B cell (primary cell): ENCODE results near the gene OR1L1. TPM values are rescaled to one million over a fixed set of nuclear protein-coding genes. Genes with fewer than 3 reads are reported as not detected.

ENCODE experiments used
- ATAC-seq: fragments of 200-7000 bp; cut with Tn5 transposase; one replicate; pipeline ENCODE4 v1.10.0; 2021; ENCODE audit warnings: low read depth, mild to moderate bottlenecking, moderate number of reproducible peaks, moderate library complexity
- CTCF ChIA-PET: fragments of 350-600 bp; sonication (Branson Sonifier 250); formaldehyde crosslinking; loops from one replicate; lab custom pipeline; 2021; ENCODE audit warnings: antibody characterized with exemption, inconsistent platforms; lab: Charles Lee
- POLR2A ChIA-PET: fragments of 350-600 bp; sonication (Branson Sonifier 250); formaldehyde crosslinking; loops from one replicate; lab custom pipeline; 2021; ENCODE audit warnings: antibody characterized with exemption; lab: Charles Lee
- DNase-seq: peaks from one replicate; pipeline ENCODE4 v3.0.0; 2013
- H2AFZ ChIP-seq: 2 replicates; pipeline ENCODE4 v1.6.1; 2012; ENCODE audit warnings: mild to moderate bottlenecking, low read depth, low read length; ENCODE audit not compliant: insufficient read depth, poor library complexity, severe bottlenecking
- H3K27ac ChIP-seq, 2 donors: 1 replicate in 1 of 2; 2 replicates in 1 of 2; pipeline ENCODE4 v1.5.1; 2012 to 2013; ENCODE audit warnings: low read length in 2 of 2, mild to moderate bottlenecking in 2 of 2, moderate library complexity in 1 of 2
- H3K27me3 ChIP-seq, 4 experiments: fragments of 200-600 bp in 1 of 4; sonication (generic) in 1 of 4; replicated peaks in 1 of 4; 1 replicate in 2 of 4; 2 replicates in 2 of 4; pipeline versions ENCODE4 v1.6.1 to v1.7.0; 2013 to 2016; ENCODE audit warnings: low read length in 3 of 4, mild to moderate bottlenecking in 2 of 4, mixed read lengths in 1 of 4, moderate library complexity in 1 of 4; ENCODE audit not compliant: insufficient read depth in 4 of 4, control insufficient read depth in 3 of 4; ENCODE audit errors: control extremely low read depth in 1 of 4
- H3K36me3 ChIP-seq, 2 experiments: replicated peaks in 1 of 2; 1 replicate in 1 of 2; 2 replicates in 1 of 2; pipeline versions ENCODE4 v1.6.1 to v1.7.1; 2013; ENCODE audit warnings: low read length in 1 of 2; ENCODE audit not compliant: insufficient read depth in 2 of 2, control insufficient read depth in 1 of 2; ENCODE audit errors: control extremely low read depth in 1 of 2, extremely low read depth in 1 of 2
- H3K4me1 ChIP-seq, 2 donors: fragments of 200-600 bp in 1 of 2; sonication (generic) in 1 of 2; 1 replicate in 1 of 2; 2 replicates in 1 of 2; pipeline versions ENCODE4 v1.5.1 to v1.6.1; 2013 to 2017; ENCODE audit warnings: low read length in 2 of 2; ENCODE audit not compliant: control insufficient read depth in 2 of 2, insufficient read depth in 2 of 2
- H3K4me2 ChIP-seq: replicated peaks from 2 replicates; pipeline ENCODE3; 2012; ENCODE audit warnings: mild to moderate bottlenecking, low read depth, low read length; ENCODE audit not compliant: poor library complexity, severe bottlenecking
- H3K4me3 ChIP-seq, 5 experiments: fragments of 200-600 bp in 1 of 5; sonication (generic) in 1 of 5; 1 replicate in 3 of 5; 2 replicates in 2 of 5; pipeline versions ENCODE4 v1.5.1 to v1.7.0; 2011 to 2016; ENCODE audit warnings: low read length in 4 of 5, mild to moderate bottlenecking in 4 of 5, low read depth in 2 of 5, control low read depth in 1 of 5, moderate library complexity in 1 of 5; ENCODE audit not compliant: insufficient read depth in 1 of 5; ENCODE audit errors: control extremely low read depth in 1 of 5, extremely low read depth in 1 of 5
- H3K79me2 ChIP-seq: fragments of 200-600 bp; sonication (generic); one replicate; pipeline ENCODE4 v1.6.0; 2016; ENCODE audit warnings: low read length; ENCODE audit not compliant: control insufficient read depth, insufficient read depth
- H3K9ac ChIP-seq: fragments of 200-600 bp; sonication (generic); 2 replicates; pipeline ENCODE4 v1.6.1; 2017; ENCODE audit warnings: mild to moderate bottlenecking, low read length, moderate library complexity
- H3K9me3 ChIP-seq, 3 donors: one replicate each; pipeline versions ENCODE4 v1.6.1 to v1.7.1; 2013; ENCODE audit warnings: low read length in 2 of 3; ENCODE audit not compliant: control insufficient read depth in 2 of 3, insufficient read depth in 1 of 3; ENCODE audit errors: control extremely low read depth in 1 of 3
- H4K20me1 ChIP-seq: 2 replicates; pipeline ENCODE4 v1.6.0; 2012; ENCODE audit warnings: mild to moderate bottlenecking, low read length; ENCODE audit not compliant: insufficient read depth, control insufficient read depth, poor library complexity, severe bottlenecking
- H3K27ac Mint-ChIP-seq: one replicate; pipeline ENCODE4 v1.8.0; 2021; ENCODE audit warnings: mixed read lengths
- H3K27me3 Mint-ChIP-seq: one replicate; pipeline ENCODE4 v1.8.0; 2021; ENCODE audit warnings: mixed read lengths
- H3K4me1 Mint-ChIP-seq: one replicate; pipeline ENCODE4 v1.8.0; 2021; ENCODE audit warnings: mixed read lengths
- H3K4me3 Mint-ChIP-seq: one replicate; pipeline ENCODE4 v1.8.0; 2021; ENCODE audit warnings: mixed read lengths
- H3K9me3 Mint-ChIP-seq: one replicate; pipeline ENCODE4 v1.8.0; 2022; ENCODE audit warnings: mixed read lengths; ENCODE audit not compliant: insufficient read depth
- EZH2 ChIP-seq: IDR thresholded peaks from 2 replicates; pipeline ENCODE4 v1.6.1; 2012; ENCODE audit warnings: borderline replicate concordance, low read depth, mild to moderate bottlenecking, moderate library complexity, low read length; ENCODE audit not compliant: insufficient read depth, poor library complexity, severe bottlenecking
- WGBS: methylation state at CpG from one replicate; pipeline ENCODE4 v1.1.5; 2013; ENCODE audit warnings: missing lambda C conversion rate; ENCODE audit not compliant: insufficient coverage; 5-methylcytosine and 5-hydroxymethylcytosine counted together
- intact Hi-C: fragments of 100-400 bp; cut with micrococcal nuclease; formaldehyde crosslinking; loops from one replicate; pipeline ENCODE4 v1.10.0; 2022
- polyA plus RNA-seq: library from polyadenylated mRNA; depleted of rRNA; stranded (reverse); fragments of >200 nt; gene quantifications from 2 replicates; pipeline ENCODE4 v1.2.3, GENCODE V29; 2012
- total RNA-seq, 2 donors: library from RNA; stranded (reverse); fragments of 120-200 nt in 1 of 2; gene quantifications; 1 replicate in 1 of 2; 2 replicates in 1 of 2; pipeline versions ENCODE4 v1.2.3 to v1.2.4, GENCODE V29; 2013 to 2022
- TF ChIP-seq, protein P1 (sequence below): fragments of 200-600 bp; IDR thresholded peaks from one replicate; pipeline ENCODE4 v1.8.0; 2022; ENCODE audit warnings: antibody characterized with exemption, mild to moderate bottlenecking

OR1L1 gene
- total and polyA plus RNA-seq, 2 donors (not counting 1 experiment from before 2014, with no cell fraction given): not detected

DNA sequence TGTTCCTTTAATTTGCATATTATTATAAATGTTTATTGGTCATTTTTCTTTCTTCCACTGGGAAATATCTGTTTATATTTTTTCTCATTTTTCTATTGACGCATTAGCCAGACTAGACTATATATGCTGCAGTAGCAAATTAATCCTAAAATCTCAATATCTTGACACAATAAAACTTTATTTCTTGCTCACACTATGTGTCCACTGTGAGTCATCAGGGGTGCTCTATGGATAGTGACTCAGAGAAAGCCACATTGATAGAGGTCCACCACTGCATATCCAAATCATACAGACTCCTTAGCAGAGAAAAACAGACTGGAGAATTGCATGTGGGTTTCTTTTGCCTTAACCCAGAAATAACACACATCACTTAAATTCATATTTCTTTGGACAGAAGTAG, 34.2 kb downstream of the OR1L1 start:
- H3K9ac ChIP-seq: no peak overlapping the region
- CTCF ChIA-PET: no interaction called here
- no peaks in the 10 kb centered on the region for H3K27me3 ChIP-seq
- intact Hi-C loops: no loop called here
- H3K27me3 Mint-ChIP-seq: peaks cover under 1% of the 10 kb centered on the region
- no peaks in the 10 kb centered on the region for H3K9me3 ChIP-seq
- no CpG with 5 or more reads among the region's 1 CpG for WGBS
- DNase-seq: no peak
- no peak overlapping the region for H3K27ac ChIP-seq
- H2AFZ ChIP-seq: no peak overlapping the region
- H3K4me3 Mint-ChIP-seq: no peak overlapping the region
- no peaks in the 10 kb centered on the region for H3K4me1 Mint-ChIP-seq
- TF ChIP-seq, protein P1, sequence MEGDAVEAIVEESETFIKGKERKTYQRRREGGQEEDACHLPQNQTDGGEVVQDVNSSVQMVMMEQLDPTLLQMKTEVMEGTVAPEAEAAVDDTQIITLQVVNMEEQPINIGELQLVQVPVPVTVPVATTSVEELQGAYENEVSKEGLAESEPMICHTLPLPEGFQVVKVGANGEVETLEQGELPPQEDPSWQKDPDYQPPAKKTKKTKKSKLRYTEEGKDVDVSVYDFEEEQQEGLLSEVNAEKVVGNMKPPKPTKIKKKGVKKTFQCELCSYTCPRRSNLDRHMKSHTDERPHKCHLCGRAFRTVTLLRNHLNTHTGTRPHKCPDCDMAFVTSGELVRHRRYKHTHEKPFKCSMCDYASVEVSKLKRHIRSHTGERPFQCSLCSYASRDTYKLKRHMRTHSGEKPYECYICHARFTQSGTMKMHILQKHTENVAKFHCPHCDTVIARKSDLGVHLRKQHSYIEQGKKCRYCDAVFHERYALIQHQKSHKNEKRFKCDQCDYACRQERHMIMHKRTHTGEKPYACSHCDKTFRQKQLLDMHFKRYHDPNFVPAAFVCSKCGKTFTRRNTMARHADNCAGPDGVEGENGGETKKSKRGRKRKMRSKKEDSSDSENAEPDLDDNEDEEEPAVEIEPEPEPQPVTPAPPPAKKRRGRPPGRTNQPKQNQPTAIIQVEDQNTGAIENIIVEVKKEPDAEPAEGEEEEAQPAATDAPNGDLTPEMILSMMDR: no peak
- no peak for TF ChIP-seq EZH2
- no peak overlapping the region for H3K27ac Mint-ChIP-seq
- H3K9me3 Mint-ChIP-seq: peaks cover 8% of the 10 kb centered on the region
- no peaks in the 10 kb centered on the region for H3K79me2 ChIP-seq
- H4K20me1 ChIP-seq: no peaks in the 10 kb centered on the region
- no peak overlapping the region for H3K4me2 ChIP-seq
- no peak for ATAC-seq
- H3K36me3 ChIP-seq: no peaks in the 10 kb centered on the region
- no peak overlapping the region for H3K4me3 ChIP-seq
- H3K4me1 ChIP-seq: no peaks in the 10 kb centered on the region
- POLR2A ChIA-PET: no interaction called here

Other genes with a start within 250 kb of the OR1L1 start
- gene OR1J1, start 183.8 kb upstream of the OR1L1 start, total RNA-seq: not detected in 2 replicates
- gene OR1J1, start 183.8 kb upstream of the OR1L1 start, polyA plus RNA-seq: not detected in 2 replicates
- not detected in 2 replicates for gene OR1J2, start 150.9 kb upstream of the OR1L1 start, total RNA-seq
- gene OR1J2, start 150.9 kb upstream of the OR1L1 start, polyA plus RNA-seq: not detected in 2 replicates
- gene OR1J4, start 142.6 kb upstream of the OR1L1 start, total RNA-seq: not detected in 2 replicates
- not detected in 2 replicates for gene OR1J4, start 142.6 kb upstream of the OR1L1 start, polyA plus RNA-seq
- not detected in 2 replicates for gene OR1N1, start 134.4 kb upstream of the OR1L1 start, total RNA-seq
- gene OR1N1, start 134.4 kb upstream of the OR1L1 start, polyA plus RNA-seq: not detected in 2 replicates
- not detected in 2 replicates for gene OR1N2, start 108.6 kb upstream of the OR1L1 start, total RNA-seq
- not detected in 2 replicates for gene OR1N2, start 108.6 kb upstream of the OR1L1 start, polyA plus RNA-seq
- gene OR1L8, start 78.3 kb upstream of the OR1L1 start, total RNA-seq: not detected in 2 replicates
- 0.17 TPM in 1 of 2 replicates, not detected in the other for gene OR1L8, start 78.3 kb upstream of the OR1L1 start, polyA plus RNA-seq
- gene OR1Q1, start 47.0 kb upstream of the OR1L1 start, total RNA-seq: not detected in 2 replicates
- gene OR1Q1, start 47.0 kb upstream of the OR1L1 start, polyA plus RNA-seq: 0.46 TPM in 1 of 2 replicates, not detected in the other
- gene OR1B1, start 4.1 kb upstream of the OR1L1 start, total RNA-seq: not detected in 2 replicates
- 0.29 TPM in 1 of 2 replicates, not detected in the other for gene OR1B1, start 4.1 kb upstream of the OR1L1 start, polyA plus RNA-seq
- gene OR1L3, start 13.4 kb downstream of the OR1L1 start, total RNA-seq: not detected in 2 replicates
- gene OR1L3, start 13.4 kb downstream of the OR1L1 start, polyA plus RNA-seq: not detected in 2 replicates
- not detected in 2 replicates for gene OR1L4, start 62.3 kb downstream of the OR1L1 start, total RNA-seq
- not detected in 2 replicates for gene OR1L4, start 62.3 kb downstream of the OR1L1 start, polyA plus RNA-seq
- gene OR1L6, start 80.6 kb downstream of the OR1L1 start, total RNA-seq: not detected in 2 replicates
- gene OR1L6, start 80.6 kb downstream of the OR1L1 start, polyA plus RNA-seq: not detected in 2 replicates
- gene OR5C1, start 127.2 kb downstream of the OR1L1 start, total RNA-seq: not detected in 2 replicates
- not detected in 2 replicates for gene OR5C1, start 127.2 kb downstream of the OR1L1 start, polyA plus RNA-seq
- not detected in 2 replicates for gene OR1K1, start 138.4 kb downstream of the OR1L1 start, total RNA-seq
- gene OR1K1, start 138.4 kb downstream of the OR1L1 start, polyA plus RNA-seq: not detected in 2 replicates
- 15.8 and 19.4 TPM in 2 replicates for gene PDCL, start 166.9 kb downstream of the OR1L1 start, total RNA-seq
- 2.7 and 4.3 TPM in 2 replicates for gene PDCL, start 166.9 kb downstream of the OR1L1 start, polyA plus RNA-seq
- 74.4 and 77.3 TPM in 2 replicates for gene RC3H2, start 243.6 kb downstream of the OR1L1 start, total RNA-seq
- 17.2 and 26.3 TPM in 2 replicates for gene RC3H2, start 243.6 kb downstream of the OR1L1 start, polyA plus RNA-seq